Mammary epithelial cell (primary cell): Measurements from ENCODE around the gene FEZF1.
A peak's percentile ranks its signal among the peaks of the same experiment; 100 is the strongest.

Experiments
- CTCF ChIP-seq, 2 donors: IDR thresholded peaks in 1 of 2; conservative IDR thresholded peaks in 1 of 2; 2 replicates each; pipeline ENCODE4 v1.5.1; 2011 to 2012; ENCODE audit warnings: inconsistent platforms in 2 of 2, low read length in 2 of 2, mild to moderate bottlenecking in 2 of 2, control low read depth in 1 of 2, low read depth in 1 of 2; ENCODE audit not compliant: insufficient read depth in 1 of 2; ENCODE audit errors: extremely low read depth in 1 of 2
- EZH2 ChIP-seq: IDR thresholded peaks from 2 replicates; pipeline ENCODE4 v1.6.1; 2012; ENCODE audit warnings: low read length, inconsistent platforms, borderline replicate concordance

- no peak for TF ChIP-seq CTCF (conservative IDR thresholded peaks at IDR 0.05 in 1 of 2, IDR thresholded peaks at IDR 0.05 in 1 of 2; ENCODE audit: extremely low read depth in 1 of 2, insufficient read depth in 1 of 2, low read depth in 1 of 2, low read length in 2 of 2)
- peak; percentile 18 for TF ChIP-seq EZH2
Observed at GRCh38 chr7:122304319-122304975, at the start of gene FEZF1.
